HL-60 (cell line): ENCODE data around the gene EML6.
A peak's percentile ranks its signal among the peaks of the same experiment; 100 is the strongest.

ENCODE experiments used
- DNase-seq, 2 experiments: peaks; one replicate each; pipeline ENCODE4 v3.0.0-alpha.2; 2010 to 2020; ENCODE audit warnings: low read depth in 1 of 2, low spot score in 1 of 2
- H3K27ac ChIP-seq: fragments of 250-450 bp; sonication (Bioruptor Pico); replicated peaks from 2 replicates; pipeline ENCODE4 v1.5.1; 2020; ENCODE audit warnings: mild to moderate bottlenecking, moderate library complexity
- H3K27me3 ChIP-seq: fragments of 250-450 bp; sonication (Bioruptor Pico); 2 replicates; pipeline ENCODE4 v1.5.1; 2021; ENCODE audit warnings: mild to moderate bottlenecking, moderate library complexity; ENCODE audit not compliant: insufficient read depth, poor library complexity, severe bottlenecking
- H3K4me3 ChIP-seq: replicated peaks from 2 replicates; pipeline ENCODE4 v1.5.1; 2011; ENCODE audit warnings: mild to moderate bottlenecking, control low read depth, low read length; ENCODE audit not compliant: insufficient read depth
- GABPA ChIP-seq: IDR thresholded peaks from 2 replicates; pipeline ENCODE4 v1.6.1; 2012; ENCODE audit warnings: low read depth
- POLR2AphosphoS5 ChIP-seq: IDR thresholded peaks from 2 replicates; pipeline ENCODE4 v1.6.1; 2012; ENCODE audit warnings: low read depth
- SPI1 ChIP-seq: IDR thresholded peaks from 2 replicates; pipeline ENCODE4 v1.6.1; 2012; ENCODE audit warnings: low read depth, mild to moderate bottlenecking, borderline replicate concordance
- TF ChIP-seq, protein P1 (sequence below): IDR thresholded peaks from 2 replicates; pipeline ENCODE4 v1.6.1; 2012; ENCODE audit warnings: low read depth; ENCODE audit not compliant: insufficient replicate concordance
- TF ChIP-seq, protein P2 (sequence below): IDR thresholded peaks from one replicate; pipeline ENCODE4 v1.5.1; 2011; ENCODE audit warnings: low read length, control low read depth, inconsistent platforms; ENCODE audit not compliant: insufficient read depth

Gene EML6

DNA sequence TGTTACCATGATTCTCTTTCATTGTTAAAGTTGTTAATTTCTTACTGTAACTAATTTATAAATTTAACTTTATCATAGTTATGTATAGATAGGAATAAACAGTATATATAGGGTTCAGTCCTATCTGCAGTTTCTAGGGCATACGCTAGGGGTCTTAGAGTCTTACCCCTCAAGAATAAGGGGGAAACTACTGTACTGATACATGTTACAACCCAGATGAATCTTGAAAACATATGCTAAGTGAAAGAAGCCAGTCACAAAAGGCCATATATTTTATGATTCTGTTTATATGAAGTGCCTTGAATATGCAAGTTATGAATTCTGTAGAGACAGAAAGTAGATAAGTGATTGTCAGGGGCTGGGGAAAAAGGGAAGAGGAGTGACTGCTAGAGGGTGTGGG lies 274.4 kb downstream of the EML6 start:
- H3K4me3 ChIP-seq: no peak overlapping the region
- no peak for TF ChIP-seq SPI1
- TF ChIP-seq, protein P1, sequence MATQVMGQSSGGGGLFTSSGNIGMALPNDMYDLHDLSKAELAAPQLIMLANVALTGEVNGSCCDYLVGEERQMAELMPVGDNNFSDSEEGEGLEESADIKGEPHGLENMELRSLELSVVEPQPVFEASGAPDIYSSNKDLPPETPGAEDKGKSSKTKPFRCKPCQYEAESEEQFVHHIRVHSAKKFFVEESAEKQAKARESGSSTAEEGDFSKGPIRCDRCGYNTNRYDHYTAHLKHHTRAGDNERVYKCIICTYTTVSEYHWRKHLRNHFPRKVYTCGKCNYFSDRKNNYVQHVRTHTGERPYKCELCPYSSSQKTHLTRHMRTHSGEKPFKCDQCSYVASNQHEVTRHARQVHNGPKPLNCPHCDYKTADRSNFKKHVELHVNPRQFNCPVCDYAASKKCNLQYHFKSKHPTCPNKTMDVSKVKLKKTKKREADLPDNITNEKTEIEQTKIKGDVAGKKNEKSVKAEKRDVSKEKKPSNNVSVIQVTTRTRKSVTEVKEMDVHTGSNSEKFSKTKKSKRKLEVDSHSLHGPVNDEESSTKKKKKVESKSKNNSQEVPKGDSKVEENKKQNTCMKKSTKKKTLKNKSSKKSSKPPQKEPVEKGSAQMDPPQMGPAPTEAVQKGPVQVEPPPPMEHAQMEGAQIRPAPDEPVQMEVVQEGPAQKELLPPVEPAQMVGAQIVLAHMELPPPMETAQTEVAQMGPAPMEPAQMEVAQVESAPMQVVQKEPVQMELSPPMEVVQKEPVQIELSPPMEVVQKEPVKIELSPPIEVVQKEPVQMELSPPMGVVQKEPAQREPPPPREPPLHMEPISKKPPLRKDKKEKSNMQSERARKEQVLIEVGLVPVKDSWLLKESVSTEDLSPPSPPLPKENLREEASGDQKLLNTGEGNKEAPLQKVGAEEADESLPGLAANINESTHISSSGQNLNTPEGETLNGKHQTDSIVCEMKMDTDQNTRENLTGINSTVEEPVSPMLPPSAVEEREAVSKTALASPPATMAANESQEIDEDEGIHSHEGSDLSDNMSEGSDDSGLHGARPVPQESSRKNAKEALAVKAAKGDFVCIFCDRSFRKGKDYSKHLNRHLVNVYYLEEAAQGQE: no peak
- TF ChIP-seq POLR2AphosphoS5: no peak
- TF ChIP-seq GABPA: no peak
- TF ChIP-seq, protein P2, sequence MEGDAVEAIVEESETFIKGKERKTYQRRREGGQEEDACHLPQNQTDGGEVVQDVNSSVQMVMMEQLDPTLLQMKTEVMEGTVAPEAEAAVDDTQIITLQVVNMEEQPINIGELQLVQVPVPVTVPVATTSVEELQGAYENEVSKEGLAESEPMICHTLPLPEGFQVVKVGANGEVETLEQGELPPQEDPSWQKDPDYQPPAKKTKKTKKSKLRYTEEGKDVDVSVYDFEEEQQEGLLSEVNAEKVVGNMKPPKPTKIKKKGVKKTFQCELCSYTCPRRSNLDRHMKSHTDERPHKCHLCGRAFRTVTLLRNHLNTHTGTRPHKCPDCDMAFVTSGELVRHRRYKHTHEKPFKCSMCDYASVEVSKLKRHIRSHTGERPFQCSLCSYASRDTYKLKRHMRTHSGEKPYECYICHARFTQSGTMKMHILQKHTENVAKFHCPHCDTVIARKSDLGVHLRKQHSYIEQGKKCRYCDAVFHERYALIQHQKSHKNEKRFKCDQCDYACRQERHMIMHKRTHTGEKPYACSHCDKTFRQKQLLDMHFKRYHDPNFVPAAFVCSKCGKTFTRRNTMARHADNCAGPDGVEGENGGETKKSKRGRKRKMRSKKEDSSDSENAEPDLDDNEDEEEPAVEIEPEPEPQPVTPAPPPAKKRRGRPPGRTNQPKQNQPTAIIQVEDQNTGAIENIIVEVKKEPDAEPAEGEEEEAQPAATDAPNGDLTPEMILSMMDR: no peak
- DNase-seq: no peak
- H3K27ac ChIP-seq: no peak overlapping the region
- H3K27me3 ChIP-seq: no peaks in the 10 kb centered on the region

DNA sequence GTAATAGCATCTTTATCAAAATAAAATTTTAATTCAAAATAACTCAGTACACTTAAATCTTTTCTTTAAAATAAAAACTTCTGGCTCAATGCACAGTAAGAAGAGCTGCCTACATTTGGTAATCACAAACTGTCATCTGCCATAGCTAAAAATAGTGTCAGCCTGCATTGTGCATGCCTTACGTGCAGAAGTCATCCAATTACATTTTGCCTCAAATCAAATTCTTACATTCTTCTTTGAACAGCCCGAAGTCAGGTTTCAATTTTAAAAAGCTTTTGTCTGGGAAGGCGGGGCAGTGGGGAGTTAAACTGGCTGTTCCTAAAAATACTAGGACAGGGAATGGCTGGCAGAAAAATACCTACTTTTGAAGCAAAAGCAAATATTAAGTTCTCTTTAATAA lies 275.7 kb downstream of the EML6 start:
- peak in 1 of 2 experiments; percentile 6 for DNase-seq
- H3K4me3 ChIP-seq: no peak overlapping the region; the same call in 1 of the 2 replicates
- peak overlapping the region; percentile 3; the same call in 1 of the 2 replicates for H3K27ac ChIP-seq
- TF ChIP-seq POLR2AphosphoS5 (no peak), GABPA (no peak), SPI1 (no peak)
- TF ChIP-seq, protein P1: no peak
- TF ChIP-seq, protein P2: no peak
- H3K27me3 ChIP-seq: no peaks in the 10 kb centered on the region

DNA sequence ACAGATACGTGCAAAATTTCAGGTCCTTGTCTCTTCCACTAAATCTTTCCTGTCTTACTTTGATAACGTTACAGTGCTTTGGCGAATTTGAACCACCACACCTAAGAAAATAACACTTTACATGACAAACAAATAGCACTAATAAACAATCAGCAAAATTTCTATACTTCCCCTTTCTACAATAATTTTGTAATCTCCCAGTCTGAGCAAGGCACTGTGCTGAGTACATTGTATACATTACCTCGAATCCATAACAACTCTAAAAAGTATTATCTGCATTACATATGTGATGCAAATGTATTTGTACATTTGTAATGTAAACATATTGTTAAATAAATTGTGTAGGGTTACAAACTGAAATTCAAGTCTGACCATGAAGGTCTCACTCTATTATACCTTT lies 276.9 kb downstream of the EML6 start:
- Histone ChIP-seq H3K27me3 (no peaks in the 10 kb centered on the region), H3K27ac (no peak overlapping the region)
- TF ChIP-seq SPI1: no peak
- no peak for TF ChIP-seq GABPA
- TF ChIP-seq, protein P2: no peak
- TF ChIP-seq POLR2AphosphoS5: no peak
- TF ChIP-seq, protein P1: no peak

More for the DNA sequence above, 276.9 kb downstream of the EML6 start:
- no peak for DNase-seq
- no peak overlapping the region for H3K4me3 ChIP-seq
